Spinal cord (tissue), 10 donors: ENCODE measurements around the gene NR6A1. TPM values are rescaled to one million over a fixed set of nuclear protein-coding genes. Genes with fewer than 3 reads are reported as not detected.

ENCODE experiments used
- DNase-seq, 6 donors: peaks; one replicate each; pipeline versions ENCODE4 v3.0.0 to v3.0.0-alpha.2; 2013 to 2015; ENCODE audit warnings: low spot score in 6 of 6, low read depth in 4 of 6
- H3K27ac ChIP-seq: one replicate; pipeline ENCODE4 v1.5.1; 2013; ENCODE audit warnings: low read depth, low read length, control low read depth
- H3K27me3 ChIP-seq: one replicate; pipeline ENCODE4 v1.6.1; 2013; ENCODE audit warnings: low read length; ENCODE audit not compliant: control insufficient read depth, insufficient read depth
- H3K36me3 ChIP-seq: one replicate; pipeline ENCODE4 v1.6.1; 2013; ENCODE audit warnings: low read length; ENCODE audit not compliant: control insufficient read depth, insufficient read depth
- H3K4me1 ChIP-seq: one replicate; pipeline ENCODE4 v1.6.1; 2013; ENCODE audit warnings: low read length; ENCODE audit not compliant: control insufficient read depth, insufficient read depth
- H3K4me3 ChIP-seq: one replicate; pipeline ENCODE4 v1.5.1; 2013; ENCODE audit warnings: low read depth, low read length, control low read depth
- H3K9me3 ChIP-seq: one replicate; pipeline ENCODE4 v1.6.1; 2013; ENCODE audit warnings: low read length; ENCODE audit not compliant: control insufficient read depth, insufficient read depth
- WGBS: methylation state at CpG from one replicate; pipeline ENCODE4 v1.1.5; 2013; ENCODE audit warnings: missing lambda C conversion rate; ENCODE audit not compliant: insufficient coverage; 5-methylcytosine and 5-hydroxymethylcytosine counted together
- polyA plus RNA-seq, 2 donors: library from polyadenylated mRNA; unstranded; fragments of 120-200 nt; gene quantifications; one replicate each; pipeline ENCODE4 v1.2.1, GENCODE V29; 2013; ENCODE audit not compliant: insufficient read length in 2 of 2
- total RNA-seq, 2 donors: library from RNA; depleted of rRNA in 1 of 2; stranded (reverse); fragments of 120-200 nt in 1 of 2; fragments of >200 nt in 1 of 2; gene quantifications; one replicate each; pipeline versions ENCODE4 v1.2.3 to v1.2.4, GENCODE V29; 2013 to 2014
- donor health status: healthy.

The NR6A1 gene
- total and polyA plus RNA-seq, 4 donors = 2.8 to 5.8 (median 4.0) TPM

GRCh38 chr9:124635285-124635684, 135.8 kb downstream of the NR6A1 start:
- no peak overlapping the region for H3K4me3 ChIP-seq
- WGBS = 100% methylated on average over 4 of the region's 5 CpGs
- no peaks in the 10 kb centered on the region for H3K9me3 ChIP-seq
- no peaks in the 10 kb centered on the region for H3K27me3 ChIP-seq
- H3K27ac ChIP-seq = no peak overlapping the region
- no peaks in the 10 kb centered on the region for H3K36me3 ChIP-seq
- no peak for DNase-seq
- no peaks in the 10 kb centered on the region for H3K4me1 ChIP-seq

- Histone ChIP-seq H3K9me3 (no peaks in the 10 kb centered on the region), H3K4me1 (no peaks in the 10 kb centered on the region), H3K27ac (no peak overlapping the region), H3K36me3 (no peaks in the 10 kb centered on the region), H3K27me3 (no peaks in the 10 kb centered on the region), H3K4me3 (no peak overlapping the region)
- WGBS = no CpG with 5 or more reads among the region's 5 CpGs
- DNase-seq = peak in 1 of 6 donors; percentile 4
Observed at GRCh38 chr9:124632077-124632621, 139.0 kb downstream of the NR6A1 start.

GRCh38 chr9:124631326-124631725, 139.8 kb downstream of the NR6A1 start:
- Histone ChIP-seq H3K36me3 (no peaks in the 10 kb centered on the region), H3K4me1 (no peaks in the 10 kb centered on the region)

GRCh38 chr9:124629600-124629999, 141.5 kb downstream of the NR6A1 start:
- no peak overlapping the region for H3K4me3 ChIP-seq
- H3K36me3 ChIP-seq = no peaks in the 10 kb centered on the region
- no peaks in the 10 kb centered on the region for H3K4me1 ChIP-seq
- WGBS = 100% methylated on average over 1 of the region's 2 CpGs
- no peaks in the 10 kb centered on the region for H3K27me3 ChIP-seq
- DNase-seq = no peak
- H3K27ac ChIP-seq = no peak overlapping the region
- H3K9me3 ChIP-seq = no peaks in the 10 kb centered on the region

More at GRCh38 chr9:124631326-124631725, 139.8 kb downstream of the NR6A1 start:
- no peak for DNase-seq
- no peak overlapping the region for H3K27ac ChIP-seq
- H3K27me3 ChIP-seq = no peaks in the 10 kb centered on the region
- H3K4me3 ChIP-seq = no peak overlapping the region
- H3K9me3 ChIP-seq = no peaks in the 10 kb centered on the region

GRCh38 chr9:124628741-124629140, 142.4 kb downstream of the NR6A1 start:
- no peaks in the 10 kb centered on the region for H3K36me3 ChIP-seq
- no peak overlapping the region for H3K27ac ChIP-seq
- DNase-seq = no peak
- H3K4me1 ChIP-seq = no peaks in the 10 kb centered on the region
- WGBS = 89% methylated on average over 8 of the region's 11 CpGs
- H3K9me3 ChIP-seq = no peaks in the 10 kb centered on the region
- H3K27me3 ChIP-seq = no peaks in the 10 kb centered on the region
- H3K4me3 ChIP-seq = no peak overlapping the region

GRCh38 chr9:124626276-124626675, 144.8 kb downstream of the NR6A1 start:
- no peak for DNase-seq
- Histone ChIP-seq H3K4me3 (no peak overlapping the region), H3K27ac (no peak overlapping the region), H3K9me3 (no peaks in the 10 kb centered on the region), H3K4me1 (peaks cover 5% of the 10 kb centered on the region), H3K36me3 (no peaks in the 10 kb centered on the region), H3K27me3 (no peaks in the 10 kb centered on the region)
- no CpG with 5 or more reads among the region's 4 CpGs for WGBS

GRCh38 chr9:124625087-124625486, 146.0 kb downstream of the NR6A1 start:
- Histone ChIP-seq H3K27me3 (no peaks in the 10 kb centered on the region), H3K4me3 (no peak overlapping the region), H3K36me3 (no peaks in the 10 kb centered on the region), H3K4me1 (peaks cover 5% of the 10 kb centered on the region), H3K27ac (no peak overlapping the region), H3K9me3 (no peaks in the 10 kb centered on the region)
- DNase-seq = no peak
- 100% methylated on average over 1 of the region's 6 CpGs for WGBS

GRCh38 chr9:124624735-124624992, 146.4 kb downstream of the NR6A1 start:
- no peaks in the 10 kb centered on the region for H3K27me3 ChIP-seq
- H3K9me3 ChIP-seq = no peaks in the 10 kb centered on the region
- peaks cover 5% of the 10 kb centered on the region for H3K4me1 ChIP-seq
- H3K36me3 ChIP-seq = no peaks in the 10 kb centered on the region
- 67% methylated on average over 1 of the region's 1 CpG for WGBS
- DNase-seq = no peak
- H3K4me3 ChIP-seq = no peak overlapping the region
- H3K27ac ChIP-seq = no peak overlapping the region

GRCh38 chr9:124623966-124624734, 147.0 kb downstream of the NR6A1 start:
- Histone ChIP-seq H3K36me3 (no peaks in the 10 kb centered on the region), H3K27me3 (no peaks in the 10 kb centered on the region), H3K27ac (no peak overlapping the region), H3K9me3 (no peaks in the 10 kb centered on the region), H3K4me1 (peaks cover 5% of the 10 kb centered on the region), H3K4me3 (no peak overlapping the region)
- DNase-seq = no peak
- WGBS = 96% methylated on average over 4 of the region's 7 CpGs

- Histone ChIP-seq H3K4me1 (peaks cover 5% of the 10 kb centered on the region), H3K4me3 (no peak overlapping the region), H3K27ac (no peak overlapping the region), H3K36me3 (no peaks in the 10 kb centered on the region), H3K9me3 (no peaks in the 10 kb centered on the region), H3K27me3 (no peaks in the 10 kb centered on the region)
- peak in 1 of 6 donors; percentile 13 for DNase-seq
Observed at GRCh38 chr9:124622882-124623281, 148.2 kb downstream of the NR6A1 start.
